H1 (cell line): ENCODE measurements around the gene PRKCA. TPM values are rescaled to one million over a fixed set of nuclear protein-coding genes. Genes with fewer than 3 reads are reported as not detected.

Experiments used
- CTCF ChIA-PET: fragments of 300-600 bp; sonication (Branson Sonifier 250); formaldehyde crosslinking; loops from one replicate; lab custom pipeline; 2021; ENCODE audit not compliant: partially characterized antibody; lab: Charles Lee
- POLR2A ChIA-PET: fragments of 300-600 bp; sonication (Branson Sonifier 250); formaldehyde crosslinking; loops from one replicate; lab custom pipeline; 2021; ENCODE audit warnings: inconsistent platforms; ENCODE audit not compliant: partially characterized antibody; lab: Charles Lee
- DNase-seq, 2 experiments: peaks; one replicate each; pipeline versions ENCODE4 v3.0.0 to v3.0.0-alpha.2; 2010 to 2022; ENCODE audit warnings: low spot score in 2 of 2, low read depth in 1 of 2, mixed read lengths in 1 of 2
- FAIRE-seq: peaks from 2 replicates; lab custom pipeline; 2011; peaks lifted over from hg19 to GRCh38; lab: Jason Lieb, UNC
- H2AFZ ChIP-seq: 2 replicates; pipeline ENCODE4 v1.8.1; 2012; ENCODE audit warnings: low read length, inconsistent platforms
- H2AK5ac ChIP-seq: 2 replicates; pipeline ENCODE4 v1.6.1; 2013; ENCODE audit warnings: low read depth, low read length
- H2BK120ac ChIP-seq: replicated peaks from 2 replicates; pipeline ENCODE3; 2013; ENCODE audit warnings: low read depth, low read length, inconsistent platforms
- H2BK12ac ChIP-seq: 2 replicates; pipeline ENCODE4 v1.6.1; 2013; ENCODE audit warnings: low read depth, low read length
- H2BK15ac ChIP-seq: 2 replicates; pipeline ENCODE4 v1.6.1; 2013; ENCODE audit warnings: low read length
- H2BK20ac ChIP-seq: 2 replicates; pipeline ENCODE4 v1.6.1; 2013; ENCODE audit warnings: low read length
- H2BK5ac ChIP-seq: 2 replicates; pipeline ENCODE4 v1.6.1; 2013; ENCODE audit warnings: low read depth, low read length
- H3K14ac ChIP-seq: 2 replicates; pipeline ENCODE4 v1.6.1; 2013; ENCODE audit warnings: inconsistent platforms; ENCODE audit not compliant: insufficient read length
- H3K18ac ChIP-seq: 2 replicates; pipeline ENCODE4 v1.6.1; 2013; ENCODE audit warnings: low read length; ENCODE audit errors: extremely low read depth
- H3K23ac ChIP-seq: 2 replicates; pipeline ENCODE4 v1.6.1; 2013; ENCODE audit warnings: inconsistent platforms; ENCODE audit not compliant: insufficient read length
- H3K23me2 ChIP-seq: 2 replicates; pipeline ENCODE4 v1.6.1; 2013; ENCODE audit warnings: low read depth, low read length
- H3K27ac ChIP-seq: 2 replicates; pipeline ENCODE4 v1.6.1; 2011; ENCODE audit warnings: low read depth, low read length, inconsistent platforms
- H3K27me3 ChIP-seq, 4 experiments: replicated peaks in 1 of 4; 1 replicate in 1 of 4; 2 replicates in 3 of 4; pipeline versions ENCODE4 v1.6.1 to v1.8.1; 2011 to 2013; ENCODE audit warnings: low read length in 3 of 4, mild to moderate bottlenecking in 3 of 4, inconsistent platforms in 2 of 4, mixed read lengths in 2 of 4, moderate library complexity in 1 of 4; ENCODE audit not compliant: control insufficient read depth in 3 of 4, insufficient read depth in 3 of 4; ENCODE audit errors: extremely low read depth in 1 of 4
- H3K36me3 ChIP-seq, 4 experiments: 2 replicates each; pipeline versions ENCODE4 v1.6.1 to v1.8.1; 2011 to 2013; ENCODE audit warnings: mild to moderate bottlenecking in 4 of 4, low read length in 3 of 4, moderate library complexity in 2 of 4, control low read depth in 1 of 4, inconsistent platforms in 1 of 4; ENCODE audit not compliant: insufficient read depth in 4 of 4, control insufficient read depth in 2 of 4
- H3K4ac ChIP-seq: replicated peaks from 2 replicates; pipeline ENCODE3; 2013; ENCODE audit warnings: low read length, low read depth, mixed read lengths, inconsistent platforms; ENCODE audit not compliant: insufficient read length
- H3K4me1 ChIP-seq, 4 experiments: replicated peaks in 1 of 4; 1 replicate in 1 of 4; 2 replicates in 3 of 4; pipeline versions ENCODE4 v1.6.1 to v1.8.1; 2011 to 2013; ENCODE audit warnings: low read length in 3 of 4, inconsistent platforms in 2 of 4, mixed read lengths in 1 of 4; ENCODE audit not compliant: insufficient read depth in 4 of 4, control insufficient read depth in 3 of 4
- H3K4me2 ChIP-seq, 2 experiments: 2 replicates each; pipeline versions ENCODE4 v1.6.1 to v1.8.1; 2011 to 2013; ENCODE audit warnings: low read depth in 2 of 2, low read length in 2 of 2, control low read depth in 1 of 2, inconsistent platforms in 1 of 2, mild to moderate bottlenecking in 1 of 2; ENCODE audit not compliant: insufficient read depth in 1 of 2
- H3K4me3 ChIP-seq, 4 experiments: fragments of 200-600, 300-600 bp in 1 of 4; sonication (generic), shearing (Covaris generic), sonication (Bioruptor Twin) in 1 of 4; 2 replicates each; pipeline versions ENCODE4 v1.5.1 to v1.8.1; 2011 to 2016; ENCODE audit warnings: low read length in 4 of 4, low read depth in 3 of 4, control low read depth in 2 of 4, inconsistent platforms in 2 of 4, mild to moderate bottlenecking in 2 of 4, mixed read lengths in 1 of 4, moderate library complexity in 1 of 4; ENCODE audit not compliant: insufficient read depth in 2 of 4; ENCODE audit errors: extremely low read depth in 1 of 4
- H3K56ac ChIP-seq: replicated peaks from 2 replicates; pipeline ENCODE3; 2013; ENCODE audit warnings: low read depth, mild to moderate bottlenecking, mixed read lengths, low read length, inconsistent platforms; ENCODE audit not compliant: insufficient read length
- H3K79me1 ChIP-seq: 2 replicates; pipeline ENCODE4 v1.6.1; 2013; ENCODE audit warnings: low read depth, low read length, control low read depth
- H3K79me2 ChIP-seq, 2 experiments: 2 replicates each; pipeline versions ENCODE4 v1.6.1 to v1.8.1; 2012 to 2013; ENCODE audit warnings: low read length in 2 of 2, mild to moderate bottlenecking in 2 of 2, inconsistent platforms in 1 of 2; ENCODE audit not compliant: insufficient read depth in 2 of 2, control insufficient read depth in 1 of 2
- H3K9ac ChIP-seq, 4 experiments: replicated peaks in 1 of 4; 1 replicate in 1 of 4; 2 replicates in 3 of 4; pipeline versions ENCODE4 v1.6.1 to v1.8.1; 2011 to 2013; ENCODE audit warnings: low read depth in 3 of 4, low read length in 3 of 4, control low read depth in 2 of 4, mild to moderate bottlenecking in 2 of 4, moderate library complexity in 2 of 4, inconsistent platforms in 1 of 4; ENCODE audit errors: extremely low read depth in 1 of 4
- H3K9me3 ChIP-seq, 2 experiments: 2 replicates each; pipeline versions ENCODE4 v1.6.1 to v1.8.1; 2012 to 2013; ENCODE audit warnings: mild to moderate bottlenecking in 2 of 2, moderate library complexity in 2 of 2, control low read depth in 1 of 2, inconsistent platforms in 1 of 2, low read depth in 1 of 2, low read length in 1 of 2, mixed read lengths in 1 of 2; ENCODE audit not compliant: insufficient read depth in 2 of 2
- H4K20me1 ChIP-seq, 2 experiments: replicated peaks in 1 of 2; 2 replicates each; pipeline versions ENCODE3 to v1.8.1; 2011 to 2013; ENCODE audit warnings: inconsistent platforms in 2 of 2, low read length in 2 of 2, mild to moderate bottlenecking in 1 of 2; ENCODE audit not compliant: insufficient read depth in 2 of 2, control insufficient read depth in 1 of 2
- H4K5ac ChIP-seq: 2 replicates; pipeline ENCODE4 v1.6.1; 2013; ENCODE audit warnings: low read length, low read depth, mixed read lengths, inconsistent platforms; ENCODE audit not compliant: insufficient read length
- H4K8ac ChIP-seq: 2 replicates; pipeline ENCODE4 v1.8.0; 2013; ENCODE audit warnings: mild to moderate bottlenecking, moderate library complexity, low read length, inconsistent platforms; ENCODE audit not compliant: insufficient read depth; ENCODE audit errors: extremely low read depth
- H4K91ac ChIP-seq: replicated peaks from 2 replicates; pipeline ENCODE3; 2013; ENCODE audit warnings: low read length, mixed read lengths, inconsistent platforms; ENCODE audit not compliant: insufficient read length
- CBX8 ChIP-seq: fragments of 300-800, 300-1000 bp; sonication (generic); IDR thresholded peaks from 2 replicates; pipeline ENCODE4 v1.7.1; 2016; ENCODE audit warnings: low read depth, low read length, borderline replicate concordance
- CEBPB ChIP-seq: IDR thresholded peaks from 2 replicates; pipeline ENCODE4 v1.6.1; 2012; ENCODE audit warnings: low read depth, low read length
- CREB1 ChIP-seq: IDR thresholded peaks from 2 replicates; pipeline ENCODE4 v1.6.1; 2012; ENCODE audit warnings: inconsistent platforms
- E2F6 ChIP-seq: IDR thresholded peaks from 2 replicates; pipeline ENCODE4 v1.6.1; 2012; ENCODE audit warnings: inconsistent platforms
- KDM4A ChIP-seq: IDR thresholded peaks from one replicate; pipeline ENCODE4 v1.7.1; 2012; ENCODE audit warnings: low read depth, mild to moderate bottlenecking, moderate library complexity, low read length, inconsistent platforms; ENCODE audit not compliant: severe bottlenecking
- RFX5 ChIP-seq: IDR thresholded peaks from 2 replicates; pipeline ENCODE4 v1.6.1; 2011; ENCODE audit warnings: low read depth, low read length, improper control_type of control experiment, borderline replicate concordance
- SIRT6 ChIP-seq: IDR thresholded peaks from one replicate; pipeline ENCODE4 v1.7.1; 2012; ENCODE audit warnings: low read length, inconsistent platforms
- SIX5 ChIP-seq: IDR thresholded peaks from 2 replicates; pipeline ENCODE4 v1.6.1; 2011; ENCODE audit warnings: mild to moderate bottlenecking, low read depth, low read length
- SP1 ChIP-seq: IDR thresholded peaks from 2 replicates; pipeline ENCODE4 v1.6.1; 2011; ENCODE audit warnings: low read depth, low read length
- SP2 ChIP-seq: IDR thresholded peaks from 2 replicates; pipeline ENCODE4 v1.6.1; 2012; ENCODE audit warnings: mild to moderate bottlenecking, low read length, inconsistent platforms
- SUZ12 ChIP-seq: fragments of 200-600 bp; sonication (generic); IDR thresholded peaks from 2 replicates; pipeline ENCODE4 v1.6.1; 2012; ENCODE audit warnings: mild to moderate bottlenecking, inconsistent platforms, low read length, moderate library complexity, mixed read lengths
- TCF12 ChIP-seq: IDR thresholded peaks from 2 replicates; pipeline ENCODE4 v1.6.1; 2011; ENCODE audit warnings: low read depth, mild to moderate bottlenecking, low read length
- TEAD4 ChIP-seq: IDR thresholded peaks from 2 replicates; pipeline ENCODE4 v1.6.1; 2012; ENCODE audit warnings: low read depth, low read length, inconsistent platforms, mixed read lengths
- ZNF274 ChIP-seq: IDR thresholded peaks from 2 replicates; pipeline ENCODE4 v1.7.0; 2012; ENCODE audit warnings: low read length, borderline replicate concordance; ENCODE audit errors: extremely low read depth
- WGBS, 2 experiments: shearing (Covaris generic) in 1 of 2; methylation state at CpG; one replicate each; pipeline versions ENCODE4 v1.1.6 to v1.1.7; 2013 to 2015; ENCODE audit warnings: low lambda C conversion rate in 2 of 2, mixed read lengths in 2 of 2, inconsistent platforms in 1 of 2, low coverage in 1 of 2, missing lambda C conversion rate in 1 of 2; ENCODE audit not compliant: insufficient replicate concordance in 2 of 2, insufficient coverage in 1 of 2, insufficient read length in 1 of 2; ENCODE audit errors: extremely low coverage in 1 of 2, missing lambda C conversion rate in 1 of 2; 5-methylcytosine and 5-hydroxymethylcytosine counted together
- polyA plus RNA-seq, 7 experiments: library from polyadenylated mRNA; depleted of rRNA in 3 of 7; stranded (reverse) in 5 of 7; unstranded in 2 of 7; fragments of >200 nt in 5 of 7; fragments of 200-250 nt in 2 of 7; gene quantifications; 1 replicate in 5 of 7; 2 replicates in 1 of 7; 4 replicates in 1 of 7; pipeline versions ENCODE4 v1.2.1 to v1.2.3, GENCODE V29; 2011 to 2013; ENCODE audit warnings: missing spikeins in 2 of 7, mixed read lengths in 2 of 7
- total RNA-seq: library from RNA; stranded (reverse); fragmentation: NEBNext Ultra II Directional; extraction: Animal tissue kit (Norgen Biotek cat#: 25700); gene quantifications from 2 replicates; pipeline ENCODE4 v1.2.1, GENCODE V29; 2021

Gene PRKCA
- total and polyA plus RNA-seq, 2 of the 8 experiments (the other 6 are each of a cell fraction or from before 2014, with no cell fraction given): 5.8 to 17.8 TPM

- H2BK5ac ChIP-seq: peak overlapping the region; percentile 32
- H3K4me2 ChIP-seq: no peak overlapping the region
- no peak overlapping the region for H3K56ac ChIP-seq
- ChIA-PET POLR2A (no interaction called here), CTCF (interaction anchor here (0.8 to 1.9 kb wide), 7 partner anchors 9 to 76 kb away, joined by 3 to 10 read pairs (median 3); no protein-coding TSS in a partner anchor)
- H3K27ac ChIP-seq: no peak overlapping the region
- no peak overlapping the region for H4K8ac ChIP-seq
- H3K4me1 ChIP-seq: peaks cover 0 to 15% (median 6%) of the 10 kb centered on the region in 4 experiments; a peak in 4 of 7 replicates
- no peak overlapping the region for H3K4me3 ChIP-seq
- no peaks in the 10 kb centered on the region for H3K9me3 ChIP-seq
- TF ChIP-seq TEAD4: no peak
- no peak for TF ChIP-seq SIRT6
- TF ChIP-seq CBX8: no peak
- TF ChIP-seq TCF12: no peak
- no peak for TF ChIP-seq SIX5
- no peak for TF ChIP-seq RFX5
- no peak for TF ChIP-seq KDM4A
- TF ChIP-seq SUZ12: no peak
- TF ChIP-seq E2F6: no peak
- no peak for TF ChIP-seq SP1
- TF ChIP-seq CREB1: no peak
- TF ChIP-seq CEBPB: no peak
- no peak for TF ChIP-seq SP2
- no peak for TF ChIP-seq ZNF274
- H2BK12ac ChIP-seq: no peak overlapping the region; the same call in 1 of the 2 replicates
- peak overlapping the region; percentile 32 for H3K4ac ChIP-seq
- WGBS, 2 experiments: 84% methylated on average over 11 of the region's 11 CpGs; no CpG with 5 or more reads in 1 of the 2 experiments
- no peak overlapping the region for H3K23ac ChIP-seq
- H4K5ac ChIP-seq: no peak overlapping the region
- no peak overlapping the region for H3K9ac ChIP-seq
- peak overlapping the region; percentile 88 for H2AK5ac ChIP-seq
- no peaks in the 10 kb centered on the region for H3K79me2 ChIP-seq
- H2BK20ac ChIP-seq: 0 out of 2 replicates have a peak overlapping the region, but pooled peaks have one; percentile 73
- H4K91ac ChIP-seq: peak overlapping the region; percentile 10
- H3K18ac ChIP-seq: peak overlapping the region; percentile 40; the same call in 1 of the 2 replicates
- H2BK15ac ChIP-seq: no peak overlapping the region
- no peaks in the 10 kb centered on the region for H3K27me3 ChIP-seq
- H2AFZ ChIP-seq: no peak overlapping the region
- no peaks in the 10 kb centered on the region for H3K23me2 ChIP-seq
- H4K20me1 ChIP-seq: no peaks in the 10 kb centered on the region
- FAIRE-seq (no peak), DNase-seq (no peak)
- no peaks in the 10 kb centered on the region; a peak in 1 of 8 replicates for H3K36me3 ChIP-seq
- H2BK120ac ChIP-seq: no peak overlapping the region
- no peaks in the 10 kb centered on the region for H3K79me1 ChIP-seq
- H3K14ac ChIP-seq: no peak overlapping the region
Observed at GRCh38 chr17:66784621-66785364, 482.4 kb downstream of the PRKCA start.
